Activated B cell treated with CpG ODN at 0.5 μM for 24 hours (primary cell): Measurements from ENCODE around the gene YPEL4. TPM values are rescaled to one million over a fixed set of nuclear protein-coding genes. Genes with fewer than 3 reads are reported as not detected.
A peak's percentile ranks its signal among the peaks of the same experiment; 100 is the strongest.

ENCODE experiments used
- ATAC-seq: fragments of 200-7000 bp; cut with Tn5 transposase; one replicate; pipeline ENCODE4 v1.10.0; 2021; ENCODE audit warnings: low read depth, mild to moderate bottlenecking, moderate library complexity
- CTCF ChIA-PET: fragments of 350-600 bp; sonication (Branson Sonifier 250); formaldehyde crosslinking; loops from one replicate; lab custom pipeline; 2021; ENCODE audit warnings: antibody characterized with exemption; lab: Charles Lee
- POLR2A ChIA-PET: fragments of 350-600 bp; sonication (Branson Sonifier 250); formaldehyde crosslinking; loops from one replicate; lab custom pipeline; 2021; ENCODE audit warnings: antibody characterized with exemption; lab: Charles Lee
- DNase-seq: peaks from one replicate; pipeline ENCODE4 v3.0.0; 2022
- H3K27ac Mint-ChIP-seq: one replicate; pipeline ENCODE4 v1.8.0; 2020; ENCODE audit warnings: mixed read lengths
- H3K27me3 Mint-ChIP-seq: one replicate; pipeline ENCODE4 v1.8.0; 2021; ENCODE audit warnings: mixed read lengths
- H3K36me3 Mint-ChIP-seq: one replicate; pipeline ENCODE4 v1.8.0; 2021; ENCODE audit warnings: low read depth, mixed read lengths
- H3K4me1 Mint-ChIP-seq: one replicate; pipeline ENCODE4 v1.8.0; 2021; ENCODE audit warnings: mixed read lengths
- H3K4me3 Mint-ChIP-seq: one replicate; pipeline ENCODE4 v1.8.0; 2020; ENCODE audit warnings: mild to moderate bottlenecking, mixed read lengths
- H3K9me3 Mint-ChIP-seq: one replicate; pipeline ENCODE4 v1.8.0; 2020; ENCODE audit warnings: mixed read lengths
- intact Hi-C: fragments of 100-400 bp; cut with micrococcal nuclease; formaldehyde crosslinking; loops from one replicate; pipeline ENCODE4 v1.15.1; 2024
- total RNA-seq: library from RNA; stranded (reverse); gene quantifications from 2 replicates; pipeline ENCODE4 v1.2.3, GENCODE V29; 2022
- TF ChIP-seq, protein P1 (sequence below): fragments of 200-600 bp; IDR thresholded peaks from one replicate; pipeline ENCODE4 v1.8.0; 2022; ENCODE audit warnings: antibody characterized with exemption, mild to moderate bottlenecking

The YPEL4 gene
- total RNA-seq, 1 donor from 2014 or later = not detected

DNA sequence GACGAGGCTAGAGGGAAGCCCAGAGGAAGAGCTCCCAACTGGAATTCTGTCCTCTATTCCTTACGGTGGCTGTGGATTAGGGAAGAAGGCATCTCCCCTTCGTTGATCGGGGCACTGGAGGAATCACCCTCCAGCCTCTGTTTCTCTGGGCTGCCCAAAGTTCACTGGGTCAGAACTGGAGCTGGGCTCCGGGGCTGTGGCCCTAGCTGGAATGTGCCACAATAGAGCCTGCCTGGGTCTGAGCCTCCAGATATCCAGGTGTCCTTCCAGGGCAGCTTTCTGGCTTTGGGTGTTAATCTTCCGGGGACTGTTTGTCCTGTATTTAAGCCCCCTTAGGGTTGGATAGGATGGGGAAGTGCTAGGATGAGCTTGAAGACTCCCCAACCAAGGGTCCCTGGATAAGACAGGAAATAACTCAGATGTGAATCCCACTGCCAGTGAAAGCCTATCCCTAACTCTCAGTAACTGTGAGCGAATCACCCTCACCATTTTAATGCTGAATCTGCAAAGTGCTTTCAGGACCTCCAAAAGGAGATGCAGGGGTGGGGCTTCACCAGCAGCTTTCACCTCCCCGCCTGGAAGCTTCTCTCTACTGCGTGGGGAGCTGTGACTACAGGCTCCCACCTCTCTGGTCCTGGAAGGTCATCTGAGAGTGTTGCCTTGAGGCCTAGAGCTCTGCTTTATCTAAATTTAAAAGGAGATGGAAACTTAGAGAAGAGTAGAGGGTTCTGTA lies 9.5 kb downstream of the YPEL4 start:
- Mint-ChIP-seq H3K27ac (no peak overlapping the region), H3K36me3 (no peaks in the 10 kb centered on the region), H3K27me3 (peaks cover 36% of the 10 kb centered on the region), H3K4me1 (peaks cover 27% of the 10 kb centered on the region), H3K9me3 (no peaks in the 10 kb centered on the region), H3K4me3 (no peak overlapping the region)
- DNase-seq (no peak), ATAC-seq (no peak)
- TF ChIP-seq, protein P1, sequence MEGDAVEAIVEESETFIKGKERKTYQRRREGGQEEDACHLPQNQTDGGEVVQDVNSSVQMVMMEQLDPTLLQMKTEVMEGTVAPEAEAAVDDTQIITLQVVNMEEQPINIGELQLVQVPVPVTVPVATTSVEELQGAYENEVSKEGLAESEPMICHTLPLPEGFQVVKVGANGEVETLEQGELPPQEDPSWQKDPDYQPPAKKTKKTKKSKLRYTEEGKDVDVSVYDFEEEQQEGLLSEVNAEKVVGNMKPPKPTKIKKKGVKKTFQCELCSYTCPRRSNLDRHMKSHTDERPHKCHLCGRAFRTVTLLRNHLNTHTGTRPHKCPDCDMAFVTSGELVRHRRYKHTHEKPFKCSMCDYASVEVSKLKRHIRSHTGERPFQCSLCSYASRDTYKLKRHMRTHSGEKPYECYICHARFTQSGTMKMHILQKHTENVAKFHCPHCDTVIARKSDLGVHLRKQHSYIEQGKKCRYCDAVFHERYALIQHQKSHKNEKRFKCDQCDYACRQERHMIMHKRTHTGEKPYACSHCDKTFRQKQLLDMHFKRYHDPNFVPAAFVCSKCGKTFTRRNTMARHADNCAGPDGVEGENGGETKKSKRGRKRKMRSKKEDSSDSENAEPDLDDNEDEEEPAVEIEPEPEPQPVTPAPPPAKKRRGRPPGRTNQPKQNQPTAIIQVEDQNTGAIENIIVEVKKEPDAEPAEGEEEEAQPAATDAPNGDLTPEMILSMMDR = no peak
- intact Hi-C loops = no loop called here
- CTCF ChIA-PET = interaction anchor here (1.0 to 6.2 kb wide), 12 partner anchors 8 to 293 kb away, joined by 3 to 77 read pairs (median 4); partner anchors contain the start of genes TIMM10 and UBE2L6
- POLR2A ChIA-PET = interaction anchor here (0.7 to 1.4 kb wide), 2 partner anchors 106 to 183 kb away, joined by 3 to 7 read pairs; no protein-coding TSS in a partner anchor

DNA sequence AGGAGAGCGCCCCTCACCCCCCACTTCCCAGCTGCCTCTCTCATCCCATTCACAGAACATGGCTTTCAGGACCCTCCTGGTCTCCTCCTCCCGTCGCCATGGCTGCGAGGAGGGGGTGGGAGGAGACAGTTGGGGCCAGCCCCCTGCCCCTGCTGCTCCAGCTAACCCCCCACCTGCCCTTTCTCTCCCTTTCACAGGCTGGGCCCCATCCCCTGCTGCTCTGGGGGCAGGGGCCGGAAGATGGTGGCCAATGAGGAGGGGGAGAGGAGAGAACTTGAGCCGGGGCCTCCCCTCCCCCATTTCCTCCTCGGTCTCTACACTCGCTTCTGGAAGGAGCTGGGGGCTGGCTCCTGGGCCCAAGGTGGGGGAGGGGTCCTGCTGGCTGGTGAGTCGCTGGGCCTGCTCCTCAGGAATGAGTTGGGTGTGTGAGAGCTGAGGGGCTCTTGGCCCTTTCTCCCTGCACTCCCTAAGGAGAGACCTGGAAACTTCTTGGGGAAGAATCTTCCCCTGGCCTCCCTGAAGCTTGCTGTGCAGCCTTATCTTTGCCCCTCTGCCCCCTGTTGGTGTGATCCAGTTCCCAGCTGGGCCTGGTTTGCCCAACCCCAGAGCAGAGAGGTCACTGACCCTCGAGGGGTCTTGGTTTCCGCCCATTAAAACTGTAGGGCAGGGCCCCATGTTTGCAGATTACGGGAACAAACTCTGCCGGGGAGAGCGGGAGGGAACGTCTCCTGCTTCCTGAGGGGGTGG lies 10.2 kb downstream of the YPEL4 start:
- Mint-ChIP-seq H3K36me3 (no peaks in the 10 kb centered on the region), H3K27me3 (peaks cover 34% of the 10 kb centered on the region), H3K4me3 (peak overlapping the region; percentile 86), H3K27ac (no peak overlapping the region), H3K4me1 (peaks cover 27% of the 10 kb centered on the region), H3K9me3 (no peaks in the 10 kb centered on the region)
- no peak for DNase-seq
- ChIA-PET POLR2A (no interaction called here), CTCF (interaction anchor here (0.7 to 6.2 kb wide), 11 partner anchors 8 to 292 kb away, joined by 3 to 77 read pairs (median 4); partner anchors contain the start of gene UBE2L6)
- ATAC-seq = peak; percentile 15
- intact Hi-C loops = no loop called here
- TF ChIP-seq, protein P1 = no peak

DNA sequence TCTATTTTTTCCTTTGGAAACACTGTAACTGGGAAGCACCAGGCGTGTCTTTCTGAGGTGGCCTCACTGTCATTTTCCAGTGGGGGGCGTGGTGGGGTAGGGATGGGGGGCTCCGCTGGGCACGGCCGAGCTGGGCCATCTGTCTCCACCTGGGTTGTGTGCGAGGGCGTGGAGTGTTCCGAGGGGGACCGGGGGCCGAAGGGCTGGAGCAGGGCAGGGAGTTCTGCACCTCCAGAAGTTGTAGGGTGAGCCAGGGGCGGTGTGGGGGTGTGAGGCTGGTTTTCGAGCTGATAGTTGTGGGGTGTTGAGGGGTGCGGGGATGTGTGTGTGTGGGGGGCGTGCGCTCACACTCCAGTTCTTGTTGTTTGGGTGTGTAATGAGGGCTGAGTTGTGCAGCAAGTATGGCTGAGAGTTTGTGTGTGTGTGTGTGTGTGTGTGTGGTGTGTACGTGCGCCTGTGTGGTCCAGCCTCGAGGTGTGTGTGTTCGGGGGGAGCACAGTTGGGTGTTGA lies 10.8 kb downstream of the YPEL4 start:
- peak; percentile 12 for ATAC-seq
- DNase-seq = no peak
- Mint-ChIP-seq H3K27me3 (peaks cover 39% of the 10 kb centered on the region), H3K4me3 (peak overlapping the region; percentile 86), H3K9me3 (no peaks in the 10 kb centered on the region), H3K27ac (no peak overlapping the region), H3K4me1 (peaks cover 27% of the 10 kb centered on the region), H3K36me3 (no peaks in the 10 kb centered on the region)
- TF ChIP-seq, protein P1 = no peak
- intact Hi-C loops = no loop called here
- ChIA-PET CTCF (interaction anchor here (0.7 to 5.5 kb wide), 5 partner anchors 9 to 182 kb away, joined by 3 to 61 read pairs (median 4); partner anchors contain the start of gene UBE2L6), POLR2A (interaction anchor here (0.6 to 0.7 kb wide), 3 partner anchors 40 to 181 kb away, joined by 4 read pairs; no protein-coding TSS in a partner anchor)

DNA sequence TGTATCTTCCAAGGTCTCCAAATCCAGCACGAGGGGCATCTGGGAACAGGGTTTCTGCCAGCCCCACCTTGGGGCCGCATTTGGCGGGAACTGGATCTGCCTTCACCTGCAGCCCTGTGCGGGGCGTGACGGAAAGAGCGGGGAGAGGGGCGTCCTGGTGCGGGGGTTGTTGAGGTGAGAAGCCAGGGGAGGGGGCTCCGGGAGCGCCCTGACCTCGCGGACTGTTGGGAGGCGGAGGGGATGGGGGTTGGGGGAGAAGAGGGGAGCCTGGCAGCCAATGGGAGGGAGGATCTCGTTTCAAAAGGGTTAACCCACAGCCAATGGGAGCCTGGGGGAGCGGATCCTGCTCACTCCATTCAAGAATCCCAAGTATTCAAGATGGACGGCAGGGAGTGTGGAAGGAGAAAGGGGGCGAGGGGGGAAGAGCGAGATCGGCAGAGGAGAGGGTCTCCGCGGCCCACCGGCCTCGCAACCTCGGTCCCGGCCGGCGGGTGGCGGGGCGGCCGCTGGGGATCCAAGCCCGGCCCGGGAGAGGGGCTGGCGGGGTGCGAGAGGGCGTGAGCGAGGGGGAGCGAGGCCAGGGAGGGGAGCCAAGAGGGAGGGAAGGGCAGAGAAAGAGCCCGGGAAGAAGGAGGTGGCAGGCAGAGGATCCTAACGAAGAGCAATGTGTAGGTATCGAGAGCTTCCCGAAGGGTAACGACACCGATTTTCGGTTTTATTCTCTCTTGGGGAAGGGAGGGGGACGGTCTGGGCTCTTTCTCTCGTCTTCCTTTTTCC lies 11.5 kb downstream of the YPEL4 start:
- TF ChIP-seq, protein P1 = no peak
- no peak for ATAC-seq
- Mint-ChIP-seq H3K4me3 (peak overlapping the region; percentile 86), H3K9me3 (no peaks in the 10 kb centered on the region), H3K27ac (no peak overlapping the region), H3K36me3 (no peaks in the 10 kb centered on the region), H3K27me3 (peaks cover 39% of the 10 kb centered on the region), H3K4me1 (peaks cover 27% of the 10 kb centered on the region)
- intact Hi-C loops = no loop called here
- no peak for DNase-seq
- CTCF ChIA-PET = interaction anchor here (0.7 to 5.5 kb wide), 2 partner anchors 68 to 180 kb away, joined by 3 to 61 read pairs; partner anchors contain the start of gene UBE2L6
- POLR2A ChIA-PET = interaction anchor here (0.6 to 0.7 kb wide), 4 partner anchors 41 to 180 kb away, joined by 4 to 11 read pairs (median 4); no protein-coding TSS in a partner anchor
